Neutrophil (primary cell): Measurements from ENCODE around the gene ADGRG6.

Source experiments
- H3K27ac ChIP-seq: fragments of 200-600 bp; sonication (generic); 2 replicates; pipeline ENCODE4 v1.5.1; 2016; ENCODE audit warnings: mild to moderate bottlenecking, moderate library complexity
- H3K27me3 ChIP-seq: fragments of 200-600 bp; sonication (generic); 2 replicates; pipeline ENCODE4 v1.6.0; 2016; ENCODE audit warnings: mild to moderate bottlenecking
- H3K36me3 ChIP-seq: fragments of 200-600 bp; sonication (generic); 2 replicates; pipeline ENCODE4 v1.5.1; 2017
- H3K4me1 ChIP-seq, 2 experiments: fragments of 200-600 bp in 1 of 2; sonication (generic) in 1 of 2; 1 replicate in 1 of 2; 2 replicates in 1 of 2; pipeline versions ENCODE4 v1.5.1 to v1.6.1; 2013 to 2016; ENCODE audit warnings: low read depth in 1 of 2, low read length in 1 of 2, mild to moderate bottlenecking in 1 of 2, moderate library complexity in 1 of 2; ENCODE audit not compliant: control insufficient read depth in 1 of 2, insufficient read depth in 1 of 2
- H3K4me3 ChIP-seq, 2 experiments: fragments of 200-600 bp in 1 of 2; sonication (generic) in 1 of 2; 1 replicate in 1 of 2; 2 replicates in 1 of 2; pipeline ENCODE4 v1.5.1; 2013 to 2016; ENCODE audit warnings: low read depth in 1 of 2, low read length in 1 of 2, mild to moderate bottlenecking in 1 of 2, moderate library complexity in 1 of 2
- H3K9me3 ChIP-seq: fragments of 200-600 bp; sonication (generic); 2 replicates; pipeline ENCODE4 v1.5.1; 2016
- TF ChIP-seq, protein P1 (sequence below): fragments of 200-600 bp; sonication (generic); IDR thresholded peaks from 2 replicates; pipeline ENCODE4 v1.5.1; 2016; ENCODE audit warnings: antibody characterized with exemption

Gene ADGRG6

GRCh38 chr6:142291512-142291911, 10.3 kb upstream of the ADGRG6 start:
- no peaks in the 10 kb centered on the region for H3K9me3 ChIP-seq
- H3K4me1 ChIP-seq = peaks cover 0 to 7% of the 10 kb centered on the region in 2 experiments
- H3K4me3 ChIP-seq = no peak overlapping the region
- no peaks in the 10 kb centered on the region for H3K36me3 ChIP-seq
- TF ChIP-seq, protein P1, sequence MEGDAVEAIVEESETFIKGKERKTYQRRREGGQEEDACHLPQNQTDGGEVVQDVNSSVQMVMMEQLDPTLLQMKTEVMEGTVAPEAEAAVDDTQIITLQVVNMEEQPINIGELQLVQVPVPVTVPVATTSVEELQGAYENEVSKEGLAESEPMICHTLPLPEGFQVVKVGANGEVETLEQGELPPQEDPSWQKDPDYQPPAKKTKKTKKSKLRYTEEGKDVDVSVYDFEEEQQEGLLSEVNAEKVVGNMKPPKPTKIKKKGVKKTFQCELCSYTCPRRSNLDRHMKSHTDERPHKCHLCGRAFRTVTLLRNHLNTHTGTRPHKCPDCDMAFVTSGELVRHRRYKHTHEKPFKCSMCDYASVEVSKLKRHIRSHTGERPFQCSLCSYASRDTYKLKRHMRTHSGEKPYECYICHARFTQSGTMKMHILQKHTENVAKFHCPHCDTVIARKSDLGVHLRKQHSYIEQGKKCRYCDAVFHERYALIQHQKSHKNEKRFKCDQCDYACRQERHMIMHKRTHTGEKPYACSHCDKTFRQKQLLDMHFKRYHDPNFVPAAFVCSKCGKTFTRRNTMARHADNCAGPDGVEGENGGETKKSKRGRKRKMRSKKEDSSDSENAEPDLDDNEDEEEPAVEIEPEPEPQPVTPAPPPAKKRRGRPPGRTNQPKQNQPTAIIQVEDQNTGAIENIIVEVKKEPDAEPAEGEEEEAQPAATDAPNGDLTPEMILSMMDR = no peak
- no peaks in the 10 kb centered on the region for H3K27me3 ChIP-seq
- H3K27ac ChIP-seq = no peak overlapping the region

GRCh38 chr6:142292166-142292924, 9.5 kb upstream of the ADGRG6 start:
- TF ChIP-seq, protein P1 = no peak
- Histone ChIP-seq H3K36me3 (no peaks in the 10 kb centered on the region), H3K27ac (no peak overlapping the region), H3K4me1 (peaks cover 0 to 7% of the 10 kb centered on the region in 2 experiments), H3K9me3 (no peaks in the 10 kb centered on the region), H3K27me3 (no peaks in the 10 kb centered on the region), H3K4me3 (no peak overlapping the region)

DNA sequence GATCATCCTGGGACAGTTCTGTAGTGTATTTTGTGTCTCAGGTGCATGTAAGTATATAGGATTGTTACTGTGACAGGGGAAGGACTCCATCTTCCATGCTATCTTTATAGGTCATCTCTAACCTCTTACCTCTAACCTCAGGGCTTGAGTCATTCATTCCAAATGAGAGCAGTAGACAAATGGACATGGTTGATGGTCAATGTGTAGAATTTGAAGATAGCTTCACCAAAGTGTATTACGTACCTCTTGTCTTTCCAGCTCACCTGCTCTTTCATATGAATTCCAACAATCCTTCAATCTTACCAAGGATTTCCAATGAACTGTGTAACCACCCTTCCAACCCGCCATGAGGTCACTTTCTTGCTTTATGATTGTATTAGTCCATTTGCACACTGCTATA, 8.7 kb upstream of the ADGRG6 start:
- Histone ChIP-seq H3K27me3 (no peaks in the 10 kb centered on the region), H3K27ac (no peak overlapping the region), H3K4me1 (peaks cover 0 to 7% of the 10 kb centered on the region in 2 experiments), H3K36me3 (no peaks in the 10 kb centered on the region), H3K9me3 (no peaks in the 10 kb centered on the region), H3K4me3 (no peak overlapping the region)
- TF ChIP-seq, protein P1 = no peak

DNA sequence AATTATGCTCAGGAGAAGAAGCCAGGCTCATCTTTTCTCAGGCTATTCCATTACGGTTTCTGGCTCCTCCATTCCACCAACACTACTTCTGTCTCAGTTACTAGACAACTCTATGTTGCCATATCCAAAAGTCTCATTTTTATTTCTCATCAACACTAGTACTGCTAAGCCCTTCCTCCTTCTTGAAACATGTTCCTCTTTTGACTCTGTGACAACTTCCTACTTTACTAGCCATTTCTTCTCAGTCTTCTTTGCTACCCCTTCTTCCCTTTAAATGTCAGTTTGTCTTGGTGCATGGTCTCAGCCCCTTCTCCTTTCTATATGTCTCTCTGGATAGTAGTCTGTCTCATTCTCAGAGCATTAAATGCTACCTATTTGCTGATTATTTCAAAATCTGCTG, 7.1 kb upstream of the ADGRG6 start:
- Histone ChIP-seq H3K4me3 (no peak overlapping the region), H3K4me1 (peaks cover 0 to 7% of the 10 kb centered on the region in 2 experiments), H3K27me3 (peaks cover under 1% of the 10 kb centered on the region), H3K9me3 (no peaks in the 10 kb centered on the region), H3K27ac (peak overlapping the region; percentile 15), H3K36me3 (no peaks in the 10 kb centered on the region)
- TF ChIP-seq, protein P1 = no peak

DNA sequence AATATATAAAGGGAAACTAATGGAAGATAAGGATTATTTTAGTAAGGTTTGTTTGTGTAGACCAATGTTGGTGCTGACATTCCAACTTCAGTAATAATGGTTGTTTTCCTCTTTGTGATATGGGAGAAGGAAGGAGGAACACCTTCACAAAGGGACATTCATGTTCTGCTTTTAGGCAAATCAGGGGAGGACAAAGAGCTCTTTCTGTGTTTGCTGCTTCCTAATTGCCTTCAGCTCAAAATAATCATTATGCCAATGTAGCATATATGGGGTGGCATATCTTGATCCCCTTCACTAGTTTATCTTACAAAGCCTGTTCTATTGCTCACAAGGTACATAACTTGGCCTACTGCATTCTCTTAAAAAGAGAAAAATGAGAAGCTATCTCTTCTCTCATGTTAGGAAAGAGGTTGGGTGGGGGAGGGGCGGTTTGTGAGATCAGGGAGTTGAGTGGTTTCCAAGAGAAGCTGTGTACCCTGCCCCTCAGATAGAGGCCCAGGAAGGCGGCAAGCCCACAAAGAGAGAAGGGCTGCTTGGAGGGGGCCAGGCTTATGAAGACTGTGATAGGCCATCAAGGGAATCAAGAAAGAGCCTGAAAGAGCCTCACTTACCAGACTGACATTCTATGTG, 4.7 kb upstream of the ADGRG6 start:
- peaks cover 8 to 20% of the 10 kb centered on the region in 2 experiments for H3K4me1 ChIP-seq
- no peak overlapping the region for H3K4me3 ChIP-seq
- peaks cover 25% of the 10 kb centered on the region for H3K27me3 ChIP-seq
- no peak overlapping the region for H3K27ac ChIP-seq
- TF ChIP-seq, protein P1 = no peak
- no peaks in the 10 kb centered on the region for H3K9me3 ChIP-seq
- H3K36me3 ChIP-seq = no peaks in the 10 kb centered on the region
